Uterus (tissue), 4 donors: ENCODE data around the gene CELF2. TPM values are rescaled to one million over a fixed set of nuclear protein-coding genes. Genes with fewer than 3 reads are reported as not detected.

ENCODE experiments used
- DNase-seq, 2 donors: peaks; one replicate each; pipeline ENCODE4 v3.0.0-alpha.2; 2019 to 2020
- H3K27ac ChIP-seq, 2 donors: fragments of 200-600 bp; sonication (generic); 1 replicate in 1 of 2; 2 replicates in 1 of 2; pipeline ENCODE4 v1.5.1; 2016 to 2018
- H3K27me3 ChIP-seq, 2 donors: fragments of 200-600 bp; sonication (generic); one replicate each; pipeline ENCODE4 v1.5.1; 2018 to 2019; ENCODE audit warnings: control low read depth in 1 of 2
- H3K36me3 ChIP-seq, 2 donors: fragments of 200-600 bp; sonication (generic); one replicate each; pipeline ENCODE4 v1.5.1; 2019; ENCODE audit warnings: control low read depth in 1 of 2
- H3K4me1 ChIP-seq, 2 donors: fragments of 200-600 bp; sonication (generic); one replicate each; pipeline ENCODE4 v1.5.1; 2018 to 2019; ENCODE audit warnings: control low read depth in 1 of 2
- H3K4me3 ChIP-seq, 2 donors: fragments of 200-600 bp; sonication (generic); 1 replicate in 1 of 2; 2 replicates in 1 of 2; pipeline ENCODE4 v1.5.1; 2018 to 2019; ENCODE audit warnings: mild to moderate bottlenecking in 1 of 2
- H3K9me3 ChIP-seq, 2 donors: fragments of 200-600 bp; sonication (generic); one replicate each; pipeline ENCODE4 v1.5.1; 2019; ENCODE audit warnings: control low read depth in 1 of 2
- CTCF ChIP-seq, 4 experiments: fragments of 200-600 bp in 2 of 4; fragments of 450-650 bp in 2 of 4; sonication (generic) in 2 of 4; IDR thresholded peaks; one replicate each; pipeline ENCODE4 v1.5.1; 2016 to 2019; ENCODE audit warnings: antibody characterized with exemption in 4 of 4, mild to moderate bottlenecking in 2 of 4, moderate library complexity in 1 of 4
- POLR2A ChIP-seq, 2 donors: fragments of 450-650 bp; IDR thresholded peaks; one replicate each; pipeline ENCODE4 v1.6.1; 2016; ENCODE audit warnings: antibody characterized with exemption in 2 of 2, mild to moderate bottlenecking in 1 of 2, moderate library complexity in 1 of 2
- intact Hi-C: fragments of 100-400 bp; cut with DNase I; formaldehyde crosslinking; loops from one replicate; pipeline ENCODE4 v1.15.1; 2023; ENCODE audit warnings: low total_unique reads
- total RNA-seq, 4 donors: library from RNA; depleted of rRNA in 3 of 4; stranded (reverse); fragments of >200 nt in 3 of 4; gene quantifications; one replicate each; pipeline versions ENCODE4 v1.1.0 to v1.2.4, GENCODE V29; 2014 to 2023
- donor health status: DM: yes; HTN: yes; CAD: no.

CELF2 gene
- total RNA-seq, 4 donors from 2014 or later, result 12.8 to 59.2 (median 44.0) TPM

GRCh38 chr10:11231285-11231684, 213.6 kb downstream of the CELF2 start:
- DNase-seq, result no peak
- no peaks in the 10 kb centered on the region for H3K9me3 ChIP-seq
- intact Hi-C loops, result no loop called here
- H3K27me3 ChIP-seq, result no peaks in the 10 kb centered on the region
- no peak for TF ChIP-seq CTCF (IDR thresholded peaks at IDR 0.05)
- no peak for TF ChIP-seq POLR2A (IDR thresholded peaks at IDR 0.05)
- no peaks in the 10 kb centered on the region for H3K36me3 ChIP-seq
- H3K4me1 ChIP-seq, result no peaks in the 10 kb centered on the region
- no peak overlapping the region for H3K4me3 ChIP-seq
- no peak overlapping the region for H3K27ac ChIP-seq

GRCh38 chr10:11232222-11232961, 214.7 kb downstream of the CELF2 start:
- no peak for DNase-seq
- Histone ChIP-seq H3K9me3 (no peaks in the 10 kb centered on the region), H3K27me3 (no peaks in the 10 kb centered on the region), H3K36me3 (no peaks in the 10 kb centered on the region), H3K27ac (no peak overlapping the region), H3K4me3 (no peak overlapping the region), H3K4me1 (no peaks in the 10 kb centered on the region)
- intact Hi-C loops, result no loop called here
- TF ChIP-seq CTCF (IDR thresholded peaks at IDR 0.05) (no peak), POLR2A (IDR thresholded peaks at IDR 0.05) (no peak)

- intact Hi-C loops, result no loop called here
- no peak overlapping the region for H3K4me3 ChIP-seq
- no peaks in the 10 kb centered on the region for H3K27me3 ChIP-seq
- H3K9me3 ChIP-seq, result no peaks in the 10 kb centered on the region
- no peaks in the 10 kb centered on the region for H3K4me1 ChIP-seq
- H3K36me3 ChIP-seq, result no peaks in the 10 kb centered on the region
- no peak overlapping the region for H3K27ac ChIP-seq
- TF ChIP-seq CTCF (IDR thresholded peaks at IDR 0.05), result no peak
- TF ChIP-seq POLR2A (IDR thresholded peaks at IDR 0.05), result no peak
- no peak for DNase-seq
Measured at GRCh38 chr10:11234857-11235531, 217.3 kb downstream of the CELF2 start.

GRCh38 chr10:11235771-11236170, 218.1 kb downstream of the CELF2 start:
- H3K4me3 ChIP-seq, result no peak overlapping the region

More at GRCh38 chr10:11235771-11236170, 218.1 kb downstream of the CELF2 start:
- TF ChIP-seq CTCF (IDR thresholded peaks at IDR 0.05) (no peak), POLR2A (IDR thresholded peaks at IDR 0.05) (no peak)
- no peaks in the 10 kb centered on the region for H3K4me1 ChIP-seq
- H3K27me3 ChIP-seq, result no peaks in the 10 kb centered on the region
- DNase-seq, result no peak
- intact Hi-C loops, result no loop called here
- no peak overlapping the region for H3K27ac ChIP-seq
- H3K36me3 ChIP-seq, result no peaks in the 10 kb centered on the region
- no peaks in the 10 kb centered on the region for H3K9me3 ChIP-seq
